ENCODE data around the gene MVB12B.
"Not testable (repeated sequence)": the region's sequence is repeated elsewhere in the genome, so short reads cannot be mapped to it uniquely, and the experiment has no call there.

The MVB12B gene

DNA sequence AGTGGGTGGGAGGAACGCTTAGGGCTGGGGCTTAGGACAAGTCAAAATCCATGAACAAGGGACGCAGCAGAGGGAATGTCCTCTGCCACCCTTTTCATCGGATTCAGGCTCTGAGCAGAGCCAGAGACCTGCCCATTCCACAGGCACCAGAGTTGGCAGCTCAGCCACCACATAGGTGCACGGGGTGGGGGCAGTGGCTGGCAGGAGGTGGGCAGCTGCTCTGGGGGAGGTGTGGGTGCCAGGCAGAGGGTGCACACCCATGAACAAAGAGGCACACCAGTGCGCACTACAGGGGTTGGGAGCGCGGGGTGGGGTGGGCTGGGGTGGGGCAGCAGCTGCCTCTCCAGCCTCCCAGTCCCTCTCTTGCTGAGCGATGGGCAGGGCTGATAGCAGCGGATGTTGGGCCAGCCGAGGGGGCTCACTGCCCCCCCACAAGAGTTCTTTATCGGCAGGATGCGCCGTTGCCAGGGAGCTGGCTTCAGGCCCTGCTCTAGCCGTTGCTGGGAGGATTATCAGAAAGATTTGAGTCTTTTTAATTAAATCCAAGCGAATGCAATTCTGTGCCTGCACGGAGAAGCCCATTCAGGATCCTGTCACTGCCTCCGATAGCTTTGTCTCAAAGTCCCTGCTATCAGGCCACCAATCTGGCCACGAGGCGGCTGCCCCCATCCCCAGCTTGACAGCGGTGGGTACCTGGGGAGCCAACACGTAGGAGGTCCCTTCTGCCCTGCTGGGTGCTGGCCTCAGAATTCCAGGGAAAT is 222.8 kb downstream of the MVB12B start:
- no peak for DNase-seq

- DNase-seq: no peak
Measured at GRCh38 chr9:126550891-126551351, 224.3 kb downstream of the MVB12B start.

- no peak for DNase-seq
Measured at GRCh38 chr9:126551812-126552211, 225.2 kb downstream of the MVB12B start.

GRCh38 chr9:126554292-126554691 is 227.7 kb downstream of the MVB12B start:
- no peak for DNase-seq

GRCh38 chr9:126555421-126555820 is 228.8 kb downstream of the MVB12B start:
- DNase-seq: not testable (repeated sequence)
